ENCODE results near the gene ZSCAN31. TPM values are rescaled to one million over a fixed set of nuclear protein-coding genes. Genes with fewer than 3 reads are reported as not detected.

ZSCAN31 gene
- total and polyA plus RNA-seq, 2 of the 8 experiments (the other 6 are each of a cell fraction or from before 2014, with no cell fraction given): 1.9 to 7.0 TPM

- TF ChIP-seq YY1 (IDR thresholded peaks at IDR 0.05; ENCODE audit: low read depth, low read length) (no peak), NRF1 (IDR thresholded peaks at IDR 0.05; ENCODE audit: low read depth, low read length) (no peak), RNF2 (IDR thresholded peaks at IDR 0.05; ENCODE audit: borderline replicate concordance, low read depth, low read length, missing control alignments, poor library complexity, severe bottlenecking) (no peak), KDM5A (IDR thresholded peaks at IDR 0.05; ENCODE audit: low read length) (no peak), ATF3 (IDR thresholded peaks at IDR 0.05; ENCODE audit: insufficient read depth, low read depth, low read length) (no peak), BACH1 (IDR thresholded peaks at IDR 0.05; ENCODE audit: low read length) (no peak), RFX5 (IDR thresholded peaks at IDR 0.05; ENCODE audit: borderline replicate concordance, low read depth, low read length) (no peak), ASH2L (IDR thresholded peaks at IDR 0.05; ENCODE audit: low read length) (peak; percentile 31), CHD2 (IDR thresholded peaks at IDR 0.05; ENCODE audit: low read length) (no peak), JUND (IDR thresholded peaks at IDR 0.05; ENCODE audit: low read length) (no peak), GTF2F1 (IDR thresholded peaks at IDR 0.05; ENCODE audit: borderline replicate concordance, low read depth, low read length) (no peak), POLR2AphosphoS5 (IDR thresholded peaks at IDR 0.05; ENCODE audit: low read depth, low read length) (0 out of 2 replicates have a peak, but pooled peaks have one; percentile 23), RBBP5 (IDR thresholded peaks at IDR 0.05; ENCODE audit: borderline replicate concordance, low read depth, low read length) (peak; percentile 41; the same call in 1 of the 2 replicates), MAFK (IDR thresholded peaks at IDR 0.05; ENCODE audit: low read depth, low read length) (no peak; the same call in 1 of the 2 replicates), TAF7 (optimal IDR thresholded peaks at IDR 0.05; ENCODE audit: borderline replicate concordance, low read depth, low read length) (no peak), ZNF274 (IDR thresholded peaks at IDR 0.05; ENCODE audit: borderline replicate concordance, extremely low read depth, low read length) (no peak), BCL11A (IDR thresholded peaks at IDR 0.05; ENCODE audit: low read depth in 2 of 2, low read length in 2 of 2) (no peak), SP4 (IDR thresholded peaks at IDR 0.05; ENCODE audit: low read length) (no peak), ATF2 (IDR thresholded peaks at IDR 0.05; ENCODE audit: low read length) (no peak), EGR1 (IDR thresholded peaks at IDR 0.05; ENCODE audit: borderline replicate concordance, low read depth, low read length) (0 out of 2 replicates have a peak, but pooled peaks have one; percentile 49)
- TF ChIP-seq, protein P1, sequence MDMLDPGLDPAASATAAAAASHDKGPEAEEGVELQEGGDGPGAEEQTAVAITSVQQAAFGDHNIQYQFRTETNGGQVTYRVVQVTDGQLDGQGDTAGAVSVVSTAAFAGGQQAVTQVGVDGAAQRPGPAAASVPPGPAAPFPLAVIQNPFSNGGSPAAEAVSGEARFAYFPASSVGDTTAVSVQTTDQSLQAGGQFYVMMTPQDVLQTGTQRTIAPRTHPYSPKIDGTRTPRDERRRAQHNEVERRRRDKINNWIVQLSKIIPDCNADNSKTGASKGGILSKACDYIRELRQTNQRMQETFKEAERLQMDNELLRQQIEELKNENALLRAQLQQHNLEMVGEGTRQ (IDR thresholded peaks at IDR 0.05; ENCODE audit: low read length): no peak
Observed at GRCh38 chr6:28355743-28356665, 20.1 kb upstream of the ZSCAN31 start (continued).

Data from H1 (cell line).